GM23338 (cell line): ENCODE results near the gene FILIP1.

ENCODE experiments used
- CREB1 ChIP-seq: fragments of 250-450 bp; sonication (Bioruptor Pico); IDR thresholded peaks from 2 replicates; pipeline ENCODE4 v1.5.0; 2020; ENCODE audit warnings: low read depth, mild to moderate bottlenecking, moderate library complexity
- CTCF ChIP-seq, 2 experiments: fragments of 200-600 bp in 1 of 2; sonication (generic) in 1 of 2; conservative IDR thresholded peaks; 2 replicates each; pipeline versions ENCODE4 v1.5.1 to v1.6.1; 2016 to 2017; ENCODE audit warnings: antibody characterized with exemption in 2 of 2, low read depth in 2 of 2, mild to moderate bottlenecking in 2 of 2, moderate library complexity in 1 of 2
- EZH2 ChIP-seq: fragments of 200-600 bp; sonication (generic); IDR thresholded peaks from one replicate; pipeline ENCODE4 v1.8.0; 2017; ENCODE audit warnings: antibody characterized with exemption, mild to moderate bottlenecking, low read depth; ENCODE audit not compliant: unreplicated experiment
- EZH2phosphoT487 ChIP-seq: fragments of 200-600 bp; sonication (generic); IDR thresholded peaks from one replicate; pipeline ENCODE4 v1.8.1; 2018; ENCODE audit warnings: antibody characterized with exemption; ENCODE audit not compliant: unreplicated experiment
- REST ChIP-seq: IDR thresholded peaks from one replicate; pipeline ENCODE4 v1.6.1; 2018; ENCODE audit warnings: antibody characterized with exemption; ENCODE audit not compliant: unreplicated experiment

GRCh38 chr6:75483136-75483952, 10.3 kb downstream of the FILIP1 start:
- TF ChIP-seq CTCF (conservative IDR thresholded peaks at IDR 0.05; ENCODE audit: low read depth in 2 of 2) (no peak), EZH2 (no peak), CREB1 (CRISPR knock-in tag) (no peak), REST (no peak), EZH2phosphoT487 (no peak)
